OCI-LY1 (cell line): ENCODE data around the gene RAPGEF4.
"Not testable (repeated sequence)": the region's sequence is repeated elsewhere in the genome, so short reads cannot be mapped to it uniquely, and the experiment has no call there.

Experiments
- H2AFZ ChIP-seq: fragments of 200-600 bp; sonication (generic), shearing (Covaris generic); 2 replicates; pipeline ENCODE4 v1.6.0; 2014; ENCODE audit warnings: antibody characterized with exemption, mild to moderate bottlenecking, low read length
- H3F3A ChIP-seq: fragments of 200-600 bp; sonication (generic), shearing (Covaris generic); 2 replicates; pipeline ENCODE4 v1.6.0; 2014; ENCODE audit warnings: mild to moderate bottlenecking, antibody characterized with exemption, low read length, moderate library complexity; ENCODE audit not compliant: insufficient read depth
- H3K27ac ChIP-seq: fragments of 200-600 bp; sonication (generic); 2 replicates; pipeline ENCODE4 v1.5.1; 2014; ENCODE audit warnings: low read length, mixed run types, mild to moderate bottlenecking, low read depth; ENCODE audit not compliant: poor library complexity, severe bottlenecking
- H3K27me3 ChIP-seq: fragments of 200-600 bp; sonication (generic); 2 replicates; pipeline ENCODE4 v1.6.0; 2014; ENCODE audit warnings: antibody characterized with exemption, mild to moderate bottlenecking, low read length, moderate library complexity; ENCODE audit not compliant: insufficient read depth
- H3K36me3 ChIP-seq: fragments of 200-600 bp; sonication (generic); 2 replicates; pipeline ENCODE4 v1.6.1; 2014; ENCODE audit warnings: mild to moderate bottlenecking, antibody characterized with exemption, low read length, moderate library complexity, mixed read lengths; ENCODE audit not compliant: insufficient read depth
- H3K4me1 ChIP-seq: fragments of 200-600 bp; sonication (generic); 2 replicates; pipeline ENCODE4 v1.5.1; 2014; ENCODE audit warnings: mild to moderate bottlenecking, low read length, moderate library complexity; ENCODE audit not compliant: insufficient read depth, severe bottlenecking
- H3K4me2 ChIP-seq: fragments of 200-600 bp; sonication (generic), shearing (Covaris generic); 2 replicates; pipeline ENCODE4 v1.6.1; 2014; ENCODE audit warnings: low read length
- H3K4me3 ChIP-seq: fragments of 200-600 bp; sonication (generic); 2 replicates; pipeline ENCODE4 v1.5.1; 2014; ENCODE audit warnings: low read length, low read depth, mild to moderate bottlenecking, mixed read lengths; ENCODE audit not compliant: poor library complexity, severe bottlenecking
- H3K79me2 ChIP-seq: fragments of 200-600 bp; shearing (Covaris generic); 2 replicates; pipeline ENCODE4 v1.6.1; 2016; ENCODE audit warnings: mixed run types, low read length, mixed read lengths; ENCODE audit not compliant: insufficient read depth
- H3K9ac ChIP-seq: fragments of 200-600 bp; sonication (generic), shearing (Covaris generic); 2 replicates; pipeline ENCODE4 v1.6.1; 2014; ENCODE audit warnings: mild to moderate bottlenecking, low read length, mixed read lengths
- H3K9me2 ChIP-seq: fragments of 200-600 bp; sonication (generic), shearing (Covaris generic); 2 replicates; pipeline ENCODE4 v1.6.1; 2014; ENCODE audit warnings: low read depth, mild to moderate bottlenecking, low read length, mixed read lengths
- H3K9me3 ChIP-seq: fragments of 200-600 bp; shearing (Covaris generic); 2 replicates; pipeline ENCODE4 v1.6.1; 2014; ENCODE audit warnings: low read length, mixed read lengths
- H4K20me1 ChIP-seq: fragments of 200-600 bp; sonication (generic), shearing (Covaris generic); 2 replicates; pipeline ENCODE4 v1.6.0; 2016; ENCODE audit warnings: mild to moderate bottlenecking, low read length; ENCODE audit not compliant: insufficient read depth
- CTCF ChIP-seq: fragments of 200-600 bp; sonication (generic), shearing (Covaris generic); IDR thresholded peaks from 2 replicates; pipeline ENCODE4 v1.5.1; 2017; ENCODE audit warnings: mild to moderate bottlenecking, antibody characterized with exemption, low read length, moderate library complexity, mixed read lengths
- EZH2 ChIP-seq: fragments of 200-600 bp; sonication (generic), shearing (Covaris generic); IDR thresholded peaks from 2 replicates; pipeline ENCODE4 v1.8.0; 2017; ENCODE audit warnings: borderline replicate concordance, mixed run types, mild to moderate bottlenecking, antibody characterized with exemption, low read length, moderate library complexity, mixed read lengths

Gene RAPGEF4

GRCh38 chr2:172743898-172744297 lies 8.3 kb downstream of the RAPGEF4 start:
- TF ChIP-seq EZH2 = no peak
- no peak for TF ChIP-seq CTCF
- H4K20me1 ChIP-seq = no peaks in the 10 kb centered on the region
- no peaks in the 10 kb centered on the region; the same call in 1 of the 2 replicates for H3K36me3 ChIP-seq
- H3K4me2 ChIP-seq = no peak overlapping the region
- H3K27ac ChIP-seq = no peak overlapping the region
- no peaks in the 10 kb centered on the region for H3K79me2 ChIP-seq
- no peaks in the 10 kb centered on the region for H3K4me1 ChIP-seq
- H2AFZ ChIP-seq = no peak overlapping the region
- peaks cover 7% of the 10 kb centered on the region for H3K9me3 ChIP-seq
- H3K9me2 ChIP-seq = no peaks in the 10 kb centered on the region
- H3F3A ChIP-seq = no peaks in the 10 kb centered on the region
- no peak overlapping the region for H3K4me3 ChIP-seq
- no peak overlapping the region for H3K9ac ChIP-seq
- no peaks in the 10 kb centered on the region; the same call in 1 of the 2 replicates for H3K27me3 ChIP-seq

- Histone ChIP-seq H3K27ac (no peak overlapping the region), H3K9me3 (peaks cover 7% of the 10 kb centered on the region), H3F3A (no peaks in the 10 kb centered on the region), H3K4me1 (no peaks in the 10 kb centered on the region), H3K36me3 (no peaks in the 10 kb centered on the region; the same call in 1 of the 2 replicates), H3K9me2 (no peaks in the 10 kb centered on the region), H4K20me1 (no peaks in the 10 kb centered on the region), H3K9ac (no peak overlapping the region), H3K4me2 (no peak overlapping the region), H3K79me2 (no peaks in the 10 kb centered on the region), H2AFZ (no peak overlapping the region), H3K4me3 (no peak overlapping the region), H3K27me3 (no peaks in the 10 kb centered on the region; the same call in 1 of the 2 replicates)
- no peak for TF ChIP-seq EZH2
- no peak for TF ChIP-seq CTCF
These were observed 10.0 kb downstream of the RAPGEF4 start for GRCh38 chr2:172745636-172746035.

- not testable (repeated sequence) for H3K4me1 ChIP-seq, H3K4me3 ChIP-seq, H3K9me3 ChIP-seq, H3F3A ChIP-seq, H3K27me3 ChIP-seq, H3K79me2 ChIP-seq, H2AFZ ChIP-seq, H3K9me2 ChIP-seq, H3K36me3 ChIP-seq, H3K27ac ChIP-seq, H4K20me1 ChIP-seq, H3K4me2 ChIP-seq, H3K9ac ChIP-seq
These were observed 12.9 kb downstream of the RAPGEF4 start for GRCh38 chr2:172748543-172748942.

- TF ChIP-seq CTCF (no peak), EZH2 (no peak)
- no peaks in the 10 kb centered on the region; the same call in 1 of the 2 replicates for H3K27me3 ChIP-seq
- H3K4me3 ChIP-seq = no peak overlapping the region
- H3K79me2 ChIP-seq = no peaks in the 10 kb centered on the region
- H3K4me1 ChIP-seq = no peaks in the 10 kb centered on the region
- H2AFZ ChIP-seq = no peak overlapping the region
- no peaks in the 10 kb centered on the region for H4K20me1 ChIP-seq
- H3K9ac ChIP-seq = no peak overlapping the region
- H3F3A ChIP-seq = no peaks in the 10 kb centered on the region
- no peak overlapping the region for H3K27ac ChIP-seq
- no peaks in the 10 kb centered on the region for H3K9me2 ChIP-seq
- no peaks in the 10 kb centered on the region for H3K36me3 ChIP-seq
- peaks cover 2% of the 10 kb centered on the region for H3K9me3 ChIP-seq
- no peak overlapping the region for H3K4me2 ChIP-seq
These were observed 13.7 kb downstream of the RAPGEF4 start for GRCh38 chr2:172749388-172749787.
